Measurements from ENCODE around the gene PPAN. TPM values are rescaled to one million over a fixed set of nuclear protein-coding genes. Genes with fewer than 3 reads are reported as not detected.
A peak's percentile ranks its signal among the peaks of the same experiment; 100 is the strongest.

Gene PPAN
- total RNA-seq, 1 experiment from 2014 or later: 30.4 TPM

GRCh38 chr19:10158071-10158470, 51.9 kb downstream of the PPAN start:
- no peaks in the 10 kb centered on the region for H3K9me2 ChIP-seq (replicated peaks; ENCODE audit: insufficient read depth, low read length)
- no peak overlapping the region for H3K27ac ChIP-seq (ENCODE audit: low read length)
- H3K27me3 ChIP-seq (ENCODE audit: low read length): no peaks in the 10 kb centered on the region
- 0 out of 2 replicates have a peak, but pooled peaks cover 4% of the 10 kb centered on the region for H3K79me2 ChIP-seq (ENCODE audit: low read length)
- H3K9me3 ChIP-seq (ENCODE audit: low read length): no peaks in the 10 kb centered on the region
- H3K9ac ChIP-seq (ENCODE audit: low read length): no peak overlapping the region
- H3K36me3 ChIP-seq (ENCODE audit: insufficient read depth, low read length): peaks cover 59% of the 10 kb centered on the region
- H2AFZ ChIP-seq (ENCODE audit: low read length): no peak overlapping the region
- no peak for DNase-seq
- H4K20me1 ChIP-seq (ENCODE audit: insufficient read depth, low read depth, low read length): 0 out of 2 replicates have a peak, but pooled peaks cover 2% of the 10 kb centered on the region
- H3K4me3 ChIP-seq (ENCODE audit: low read length): no peak overlapping the region
- H3K4me1 ChIP-seq (ENCODE audit: low read length): peaks cover 6% of the 10 kb centered on the region
- H3K4me2 ChIP-seq (ENCODE audit: low read depth, low read length, poor library complexity, severe bottlenecking): no peak overlapping the region

DNA sequence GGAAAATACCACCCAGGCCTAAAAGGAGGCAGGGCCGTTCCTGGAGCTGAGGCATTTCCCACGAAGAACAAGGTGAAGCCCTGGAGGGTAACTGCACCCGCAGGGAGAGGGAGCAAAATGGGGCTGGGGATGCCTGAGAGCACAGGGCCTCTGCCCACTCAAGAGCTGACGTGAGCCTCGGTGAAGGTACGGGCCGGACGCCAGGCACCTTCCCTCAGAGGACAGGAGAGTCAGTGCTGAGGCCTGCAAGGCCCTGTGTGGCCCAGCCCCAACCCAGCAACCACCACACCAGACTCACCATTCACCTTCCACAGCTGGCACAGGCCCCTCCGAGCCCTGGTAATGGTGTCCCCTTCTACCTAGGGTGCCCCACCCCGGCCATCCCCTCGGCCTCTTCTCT, 52.3 kb downstream of the PPAN start:
- Histone ChIP-seq H3K36me3 (ENCODE audit: insufficient read depth, low read length) (peaks cover 62% of the 10 kb centered on the region), H3K9me3 (ENCODE audit: low read length) (no peaks in the 10 kb centered on the region), H2AFZ (ENCODE audit: low read length) (no peak overlapping the region), H3K4me2 (ENCODE audit: low read depth, low read length, poor library complexity, severe bottlenecking) (no peak overlapping the region), H3K27me3 (ENCODE audit: low read length) (no peaks in the 10 kb centered on the region), H3K9ac (ENCODE audit: low read length) (no peak overlapping the region), H3K27ac (ENCODE audit: low read length) (no peak overlapping the region), H3K79me2 (ENCODE audit: low read length) (0 out of 2 replicates have a peak, but pooled peaks cover 3% of the 10 kb centered on the region), H3K9me2 (replicated peaks; ENCODE audit: insufficient read depth, low read length) (no peaks in the 10 kb centered on the region), H4K20me1 (ENCODE audit: insufficient read depth, low read depth, low read length) (0 out of 2 replicates have a peak, but pooled peaks cover 2% of the 10 kb centered on the region), H3K4me3 (ENCODE audit: low read length) (no peak overlapping the region), H3K4me1 (ENCODE audit: low read length) (peaks cover 10% of the 10 kb centered on the region)
- DNase-seq: no peak

DNA sequence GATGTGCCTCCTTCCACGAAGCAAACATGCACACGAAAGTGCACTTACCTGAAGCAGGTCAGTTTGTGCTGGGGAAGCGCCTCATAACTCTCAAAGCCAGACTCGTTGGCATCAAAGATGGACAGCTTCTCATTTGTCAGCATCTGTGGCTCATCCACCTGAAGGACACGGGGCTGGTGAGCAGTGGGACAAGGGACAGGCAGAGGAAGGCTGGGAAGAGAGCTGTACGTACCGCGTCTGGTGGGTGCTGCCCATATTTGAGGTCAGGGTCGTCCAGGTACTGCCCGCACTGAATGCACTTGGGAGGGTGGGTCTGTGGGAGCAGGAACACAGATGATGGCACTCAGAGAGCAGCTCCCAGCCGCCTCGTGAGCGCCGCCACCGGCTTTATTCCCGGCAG, 53.4 kb downstream of the PPAN start:
- Histone ChIP-seq H3K79me2 (ENCODE audit: low read length) (0 out of 2 replicates have a peak, but pooled peaks cover 3% of the 10 kb centered on the region), H3K9ac (ENCODE audit: low read length) (no peak overlapping the region), H3K9me2 (replicated peaks; ENCODE audit: insufficient read depth, low read length) (no peaks in the 10 kb centered on the region), H3K4me3 (ENCODE audit: low read length) (no peak overlapping the region), H3K4me2 (ENCODE audit: low read depth, low read length, poor library complexity, severe bottlenecking) (no peak overlapping the region), H3K4me1 (ENCODE audit: low read length) (peaks cover 15% of the 10 kb centered on the region), H4K20me1 (ENCODE audit: insufficient read depth, low read depth, low read length) (0 out of 2 replicates have a peak, but pooled peaks cover 2% of the 10 kb centered on the region), H2AFZ (ENCODE audit: low read length) (no peak overlapping the region), H3K27ac (ENCODE audit: low read length) (no peak overlapping the region), H3K9me3 (ENCODE audit: low read length) (no peaks in the 10 kb centered on the region), H3K27me3 (ENCODE audit: low read length) (no peaks in the 10 kb centered on the region), H3K36me3 (ENCODE audit: insufficient read depth, low read length) (peaks cover 61% of the 10 kb centered on the region)
- DNase-seq: no peak

Small RNA genes within 50 kb of the gene (small RNA-seq; reads per million reads assigned to genes)
- gene SNORD105 (70.1 reads per million, percentile 99 among the genes with 10 or more reads in this experiment), gene SNORD105B (1,382 reads per million, percentile 100 among the genes with 10 or more reads in this experiment)

Other genes with a start within 250 kb of the PPAN start
- not detected in 2 replicates for gene OLFM2, start 169.8 kb upstream of the PPAN start, total RNA-seq (2014; rRNA removed; shearing (Covaris generic); ENCODE audit: low replicate concordance)
- not detected in 2 replicates for gene COL5A3, start 95.9 kb upstream of the PPAN start, total RNA-seq (2014; rRNA removed; shearing (Covaris generic); ENCODE audit: low replicate concordance)
- gene RDH8, start 92.9 kb upstream of the PPAN start, total RNA-seq (2014; rRNA removed; shearing (Covaris generic); ENCODE audit: low replicate concordance): not detected in 2 replicates
- 29.0 and 55.3 TPM in 2 replicates for gene SHFL, start 20.0 kb upstream of the PPAN start, total RNA-seq (2014; rRNA removed; shearing (Covaris generic); ENCODE audit: low replicate concordance)
- 7.3 and 8.3 TPM in 2 replicates for gene ANGPTL6, start 3.7 kb upstream of the PPAN start, total RNA-seq (2014; rRNA removed; shearing (Covaris generic); ENCODE audit: low replicate concordance)
- 1.7 and 6.1 TPM in 2 replicates for gene P2RY11, start 5.3 kb downstream of the PPAN start, total RNA-seq (2014; rRNA removed; shearing (Covaris generic); ENCODE audit: low replicate concordance)
- gene EIF3G, start 13.5 kb downstream of the PPAN start, total RNA-seq (2014; rRNA removed; shearing (Covaris generic); ENCODE audit: low replicate concordance): 281 and 602 TPM in 2 replicates
- gene DNMT1, start 88.6 kb downstream of the PPAN start, total RNA-seq (2014; rRNA removed; shearing (Covaris generic); ENCODE audit: low replicate concordance): 94.9 and 145 TPM in 2 replicates
- gene S1PR2, start 125.0 kb downstream of the PPAN start, total RNA-seq (2014; rRNA removed; shearing (Covaris generic); ENCODE audit: low replicate concordance): 65.1 and 67.6 TPM in 2 replicates
- gene MRPL4, start 145.9 kb downstream of the PPAN start, total RNA-seq (2014; rRNA removed; shearing (Covaris generic); ENCODE audit: low replicate concordance): 78.6 and 136 TPM in 2 replicates
- gene ICAM1, start 164.8 kb downstream of the PPAN start, total RNA-seq (2014; rRNA removed; shearing (Covaris generic); ENCODE audit: low replicate concordance): 1.8 and 5.1 TPM in 2 replicates
- not detected in 2 replicates for gene ICAM4, start 180.6 kb downstream of the PPAN start, total RNA-seq (2014; rRNA removed; shearing (Covaris generic); ENCODE audit: low replicate concordance)
- gene ICAM5, start 183.6 kb downstream of the PPAN start, total RNA-seq (2014; rRNA removed; shearing (Covaris generic); ENCODE audit: low replicate concordance): 4.5 and 9.1 TPM in 2 replicates
- gene ZGLP1, start 203.5 kb downstream of the PPAN start, total RNA-seq (2014; rRNA removed; shearing (Covaris generic); ENCODE audit: low replicate concordance): 5.3 and 7.1 TPM in 2 replicates
- gene FDX2, start 209.7 kb downstream of the PPAN start, total RNA-seq (2014; rRNA removed; shearing (Covaris generic); ENCODE audit: low replicate concordance): 11.9 and 23.2 TPM in 2 replicates
- 13.2 and 19.6 TPM in 2 replicates for gene RAVER1, start 227.2 kb downstream of the PPAN start, total RNA-seq (2014; rRNA removed; shearing (Covaris generic); ENCODE audit: low replicate concordance)
- 92.1 and 206 TPM in 2 replicates for gene ICAM3, start 233.3 kb downstream of the PPAN start, total RNA-seq (2014; rRNA removed; shearing (Covaris generic); ENCODE audit: low replicate concordance)

Data from Karpas-422 (cell line).